ENCODE data around the gene DNM3.

DNA sequence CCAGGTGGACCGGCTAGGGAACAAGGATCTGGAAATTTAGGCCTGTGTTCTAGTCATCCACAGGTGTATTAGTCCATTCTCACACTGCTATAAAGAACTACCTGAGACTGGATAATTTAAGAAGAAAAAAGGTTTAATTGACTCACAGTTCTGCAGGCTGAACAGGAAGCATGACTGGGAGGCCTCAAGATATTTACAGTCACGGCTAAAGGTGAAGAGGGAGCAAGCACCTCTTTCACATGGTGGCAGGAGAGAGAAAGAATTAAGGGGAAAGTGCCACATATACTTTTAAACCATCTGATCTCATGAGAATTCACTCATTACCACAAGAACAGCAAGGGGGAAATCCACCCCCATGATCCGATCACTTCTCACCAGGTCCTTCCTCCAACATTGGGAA lies 404.5 kb downstream of the DNM3 start:
- TF ChIP-seq ZNF544 (tag by site-specific recombination; IDR thresholded peaks at IDR 0.05) (no peak), ZFHX2 (tag by site-specific recombination; conservative IDR thresholded peaks at IDR 0.05) (no peak), SETDB1 (IDR thresholded peaks at IDR 0.05; ENCODE audit: insufficient read length, low read length) (no peak), ZBTB17 (tag by site-specific recombination; IDR thresholded peaks at IDR 0.05) (no peak), ZNF354C (tag by site-specific recombination; IDR thresholded peaks at IDR 0.05; ENCODE audit: borderline replicate concordance, low read depth) (no peak), REPIN1 (tag by site-specific recombination; IDR thresholded peaks at IDR 0.05; ENCODE audit: low read depth) (no peak), KLF1 (tag by site-specific recombination; IDR thresholded peaks at IDR 0.05) (no peak)
- TF ChIP-seq, protein P1, sequence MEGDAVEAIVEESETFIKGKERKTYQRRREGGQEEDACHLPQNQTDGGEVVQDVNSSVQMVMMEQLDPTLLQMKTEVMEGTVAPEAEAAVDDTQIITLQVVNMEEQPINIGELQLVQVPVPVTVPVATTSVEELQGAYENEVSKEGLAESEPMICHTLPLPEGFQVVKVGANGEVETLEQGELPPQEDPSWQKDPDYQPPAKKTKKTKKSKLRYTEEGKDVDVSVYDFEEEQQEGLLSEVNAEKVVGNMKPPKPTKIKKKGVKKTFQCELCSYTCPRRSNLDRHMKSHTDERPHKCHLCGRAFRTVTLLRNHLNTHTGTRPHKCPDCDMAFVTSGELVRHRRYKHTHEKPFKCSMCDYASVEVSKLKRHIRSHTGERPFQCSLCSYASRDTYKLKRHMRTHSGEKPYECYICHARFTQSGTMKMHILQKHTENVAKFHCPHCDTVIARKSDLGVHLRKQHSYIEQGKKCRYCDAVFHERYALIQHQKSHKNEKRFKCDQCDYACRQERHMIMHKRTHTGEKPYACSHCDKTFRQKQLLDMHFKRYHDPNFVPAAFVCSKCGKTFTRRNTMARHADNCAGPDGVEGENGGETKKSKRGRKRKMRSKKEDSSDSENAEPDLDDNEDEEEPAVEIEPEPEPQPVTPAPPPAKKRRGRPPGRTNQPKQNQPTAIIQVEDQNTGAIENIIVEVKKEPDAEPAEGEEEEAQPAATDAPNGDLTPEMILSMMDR (tag by site-specific recombination; IDR thresholded peaks at IDR 0.05), result no peak
- TF ChIP-seq, protein P2, sequence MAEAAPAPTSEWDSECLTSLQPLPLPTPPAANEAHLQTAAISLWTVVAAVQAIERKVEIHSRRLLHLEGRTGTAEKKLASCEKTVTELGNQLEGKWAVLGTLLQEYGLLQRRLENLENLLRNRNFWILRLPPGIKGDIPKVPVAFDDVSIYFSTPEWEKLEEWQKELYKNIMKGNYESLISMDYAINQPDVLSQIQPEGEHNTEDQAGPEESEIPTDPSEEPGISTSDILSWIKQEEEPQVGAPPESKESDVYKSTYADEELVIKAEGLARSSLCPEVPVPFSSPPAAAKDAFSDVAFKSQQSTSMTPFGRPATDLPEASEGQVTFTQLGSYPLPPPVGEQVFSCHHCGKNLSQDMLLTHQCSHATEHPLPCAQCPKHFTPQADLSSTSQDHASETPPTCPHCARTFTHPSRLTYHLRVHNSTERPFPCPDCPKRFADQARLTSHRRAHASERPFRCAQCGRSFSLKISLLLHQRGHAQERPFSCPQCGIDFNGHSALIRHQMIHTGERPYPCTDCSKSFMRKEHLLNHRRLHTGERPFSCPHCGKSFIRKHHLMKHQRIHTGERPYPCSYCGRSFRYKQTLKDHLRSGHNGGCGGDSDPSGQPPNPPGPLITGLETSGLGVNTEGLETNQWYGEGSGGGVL (tag by site-specific recombination; IDR thresholded peaks at IDR 0.05), result no peak
- TF ChIP-seq, protein P3, sequence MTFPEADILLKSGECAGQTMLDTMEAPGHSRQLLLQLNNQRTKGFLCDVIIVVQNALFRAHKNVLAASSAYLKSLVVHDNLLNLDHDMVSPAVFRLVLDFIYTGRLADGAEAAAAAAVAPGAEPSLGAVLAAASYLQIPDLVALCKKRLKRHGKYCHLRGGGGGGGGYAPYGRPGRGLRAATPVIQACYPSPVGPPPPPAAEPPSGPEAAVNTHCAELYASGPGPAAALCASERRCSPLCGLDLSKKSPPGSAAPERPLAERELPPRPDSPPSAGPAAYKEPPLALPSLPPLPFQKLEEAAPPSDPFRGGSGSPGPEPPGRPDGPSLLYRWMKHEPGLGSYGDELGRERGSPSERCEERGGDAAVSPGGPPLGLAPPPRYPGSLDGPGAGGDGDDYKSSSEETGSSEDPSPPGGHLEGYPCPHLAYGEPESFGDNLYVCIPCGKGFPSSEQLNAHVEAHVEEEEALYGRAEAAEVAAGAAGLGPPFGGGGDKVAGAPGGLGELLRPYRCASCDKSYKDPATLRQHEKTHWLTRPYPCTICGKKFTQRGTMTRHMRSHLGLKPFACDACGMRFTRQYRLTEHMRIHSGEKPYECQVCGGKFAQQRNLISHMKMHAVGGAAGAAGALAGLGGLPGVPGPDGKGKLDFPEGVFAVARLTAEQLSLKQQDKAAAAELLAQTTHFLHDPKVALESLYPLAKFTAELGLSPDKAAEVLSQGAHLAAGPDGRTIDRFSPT (tag by site-specific recombination; IDR thresholded peaks at IDR 0.05), result no peak
- TF ChIP-seq, protein P4, sequence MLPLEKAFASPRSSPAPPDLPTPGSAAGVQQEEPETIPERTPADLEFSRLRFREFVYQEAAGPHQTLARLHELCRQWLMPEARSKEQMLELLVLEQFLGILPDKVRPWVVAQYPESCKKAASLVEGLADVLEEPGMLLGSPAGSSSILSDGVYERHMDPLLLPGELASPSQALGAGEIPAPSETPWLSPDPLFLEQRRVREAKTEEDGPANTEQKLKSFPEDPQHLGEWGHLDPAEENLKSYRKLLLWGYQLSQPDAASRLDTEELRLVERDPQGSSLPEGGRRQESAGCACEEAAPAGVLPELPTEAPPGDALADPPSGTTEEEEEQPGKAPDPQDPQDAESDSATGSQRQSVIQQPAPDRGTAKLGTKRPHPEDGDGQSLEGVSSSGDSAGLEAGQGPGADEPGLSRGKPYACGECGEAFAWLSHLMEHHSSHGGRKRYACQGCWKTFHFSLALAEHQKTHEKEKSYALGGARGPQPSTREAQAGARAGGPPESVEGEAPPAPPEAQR (tag by site-specific recombination; IDR thresholded peaks at IDR 0.05), result no peak
- TF ChIP-seq, protein P5, sequence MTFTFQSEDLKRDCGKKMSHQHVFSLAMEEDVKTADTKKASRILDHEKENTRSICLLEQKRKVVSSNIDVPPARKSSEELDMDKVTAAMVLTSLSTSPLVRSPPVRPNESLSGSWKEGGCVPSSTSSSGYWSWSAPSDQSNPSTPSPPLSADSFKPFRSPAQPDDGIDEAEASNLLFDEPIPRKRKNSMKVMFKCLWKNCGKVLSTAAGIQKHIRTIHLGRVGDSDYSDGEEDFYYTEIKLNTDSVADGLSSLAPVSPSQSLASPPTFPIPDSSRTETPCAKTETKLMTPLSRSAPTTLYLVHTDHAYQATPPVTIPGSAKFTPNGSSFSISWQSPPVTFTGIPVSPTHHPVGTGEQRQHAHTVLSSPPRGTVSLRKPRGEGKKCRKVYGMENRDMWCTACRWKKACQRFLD (tag by site-specific recombination; IDR thresholded peaks at IDR 0.05), result no peak
